ENCODE results near the gene RNASEH1. TPM values are rescaled to one million over a fixed set of nuclear protein-coding genes. Genes with fewer than 3 reads are reported as not detected.
"Not testable (repeated sequence)": the region's sequence is repeated elsewhere in the genome, so short reads cannot be mapped to it uniquely, and the experiment has no call there.

The RNASEH1 gene
- total and polyA plus RNA-seq, 4 donors = 10.2 to 18.7 (median 12.9) TPM

DNA sequence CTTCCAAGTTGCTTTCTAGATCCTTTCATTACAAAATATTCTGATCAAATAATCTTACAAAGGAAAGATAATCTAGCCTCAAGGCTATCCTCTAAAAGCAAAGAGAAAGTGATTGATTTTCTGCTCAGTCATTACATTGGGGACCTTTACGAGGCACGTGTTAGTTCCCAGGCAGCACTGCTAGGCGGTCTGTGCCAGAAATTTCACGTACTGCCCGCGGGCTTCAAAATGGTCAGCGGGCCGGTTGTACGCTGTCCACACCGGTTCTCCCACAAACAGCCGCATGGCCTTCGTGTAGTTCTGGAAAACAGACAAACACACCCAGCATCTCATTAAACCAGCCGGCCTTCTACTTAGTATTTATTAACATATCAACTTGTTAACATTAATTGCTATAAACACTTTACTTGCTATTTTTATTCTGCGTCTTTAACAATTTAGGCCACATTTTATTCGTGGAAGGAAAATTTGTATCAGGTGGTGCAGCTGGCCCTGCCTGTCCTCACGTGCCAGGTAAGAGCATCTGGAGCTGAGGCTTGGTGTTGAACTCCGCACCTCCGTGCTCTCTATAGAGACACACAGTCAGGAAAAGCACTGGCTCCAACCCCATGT is 59.2 kb downstream of the RNASEH1 start (continued):
- no peak for TF ChIP-seq NR2F2 (IDR thresholded peaks at IDR 0.05)
- no peak for TF ChIP-seq RXRA (IDR thresholded peaks at IDR 0.05)
- TF ChIP-seq GABPA (IDR thresholded peaks at IDR 0.05 in 1 of 2, conservative IDR thresholded peaks at IDR 0.05 in 1 of 2) = no peak
- no peak for TF ChIP-seq HNF4A (conservative IDR thresholded peaks at IDR 0.05)
- no peak for TF ChIP-seq TAF1 (conservative IDR thresholded peaks at IDR 0.05)
- TF ChIP-seq EGR1 (IDR thresholded peaks at IDR 0.05; ENCODE audit: low read depth in 2 of 2) = no peak

DNA sequence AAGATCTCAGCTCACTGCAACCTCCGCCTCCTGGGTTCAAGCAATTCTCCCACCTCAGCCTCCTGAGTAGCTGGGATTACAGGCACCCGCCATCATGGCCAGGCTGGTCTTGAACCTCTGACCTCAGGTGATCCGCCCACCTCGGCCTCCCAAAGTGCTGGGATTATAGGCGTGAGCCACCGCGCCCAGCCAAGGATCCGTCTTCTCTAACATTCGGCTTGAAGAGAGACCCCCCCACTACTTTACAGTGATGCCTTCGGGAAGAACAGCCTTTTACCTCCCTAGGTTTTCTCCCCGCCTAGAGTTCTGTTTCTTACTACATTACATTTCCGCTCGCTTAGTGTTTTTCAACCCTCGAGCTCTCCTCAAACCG is 61.4 kb downstream of the RNASEH1 start:
- H3K9ac ChIP-seq (ENCODE audit: low read depth in 1 of 2, low read length in 2 of 2); DNase-seq (ENCODE audit: low spot score); H3K4me3 ChIP-seq (ENCODE audit: low read depth in 1 of 3, low read length in 3 of 3); H3K9me3 ChIP-seq (ENCODE audit: control insufficient read depth in 4 of 4, low read length in 3 of 4); H3K27me3 ChIP-seq (ENCODE audit: control insufficient read depth in 4 of 4, insufficient read depth in 4 of 4, low read length in 3 of 4); H3K4me1 ChIP-seq (ENCODE audit: control insufficient read depth in 4 of 4, insufficient read depth in 4 of 4, low read length in 3 of 4); H3K27ac ChIP-seq (ENCODE audit: low read depth in 1 of 2, low read length in 2 of 2): not testable (repeated sequence)
- H3K36me3 ChIP-seq (ENCODE audit: control insufficient read depth in 4 of 4, insufficient read depth in 3 of 4, low read depth in 1 of 4, low read length in 3 of 4) = peaks cover 15 to 59% (median 54%) of the 10 kb centered on the region in 4 donors
- WGBS = 97% methylated on average over 15 of the region's 15 CpGs

Other genes starting within 250 kb of the RNASEH1 start
- gene EIPR1, start 180.5 kb downstream of the RNASEH1 start, total RNA-seq = 10 to 100 TPM; 11.9 to 12.1 TPM
- 10 to 100 TPM in 1 of 2 donors, 1 to 10 TPM in 1; 7.6 to 10.9 TPM for gene EIPR1, start 180.5 kb downstream of the RNASEH1 start, polyA plus RNA-seq
- 10 to 100 TPM; 42.7 to 60.9 TPM for gene TRAPPC12, start 178.6 kb downstream of the RNASEH1 start, total RNA-seq
- 10 to 100 TPM; 30.2 to 36.7 TPM for gene TRAPPC12, start 178.6 kb downstream of the RNASEH1 start, polyA plus RNA-seq
- 100 to 1,000 TPM in 1 of 2 donors, 10 to 100 TPM in 1; 56.2 to 154 TPM for gene ADI1, start 38.8 kb downstream of the RNASEH1 start, total RNA-seq
- gene ADI1, start 38.8 kb downstream of the RNASEH1 start, polyA plus RNA-seq = 100 to 1,000 TPM; 163 to 660 TPM
- gene RPS7, start 16.9 kb upstream of the RNASEH1 start, total RNA-seq = 100 to 1,000 TPM; 523 to 852 TPM
- gene RPS7, start 16.9 kb upstream of the RNASEH1 start, polyA plus RNA-seq = 100 to 1,000 TPM; 315 to 610 TPM
- 10 to 100 TPM; 31.0 to 62.7 TPM for gene COLEC11, start 36.8 kb upstream of the RNASEH1 start, total RNA-seq
- 100 to 1,000 TPM in 1 of 2 donors, 10 to 100 TPM in 1; 79.1 to 100 TPM for gene COLEC11, start 36.8 kb upstream of the RNASEH1 start, polyA plus RNA-seq
- gene ALLC, start 99.9 kb upstream of the RNASEH1 start, total RNA-seq = 1 to 10 TPM in 1 of 2 donors, under 1 TPM in 1; 0.14 to 1.3 TPM
- gene ALLC, start 99.9 kb upstream of the RNASEH1 start, polyA plus RNA-seq = 1 to 10 TPM in 1 of 2 donors, under 1 TPM in 1; 0.09 to 1.4 TPM
- gene DCDC2C, start 145.2 kb upstream of the RNASEH1 start, total RNA-seq = not detected
- not detected for gene DCDC2C, start 145.2 kb upstream of the RNASEH1 start, polyA plus RNA-seq